Type B pancreatic cell (in vitro differentiated cells): ENCODE measurements around the gene LRRN3. TPM values are rescaled to one million over a fixed set of nuclear protein-coding genes. Genes with fewer than 3 reads are reported as not detected.

ENCODE experiments used
- DNase-seq: peaks from one replicate; pipeline ENCODE4 v3.0.0; 2021; ENCODE audit warnings: mixed read lengths; ENCODE audit not compliant: unreplicated experiment; ENCODE audit errors: extremely low spot score
- H3K27ac Mint-ChIP-seq: 2 replicates; pipeline ENCODE4 v1.8.0; 2021; ENCODE audit warnings: mild to moderate bottlenecking, mixed read lengths
- H3K27me3 Mint-ChIP-seq: 2 replicates; pipeline ENCODE4 v1.8.0; 2021; ENCODE audit warnings: mixed read lengths
- H3K36me3 Mint-ChIP-seq: 2 replicates; pipeline ENCODE4 v1.8.0; 2021; ENCODE audit warnings: mixed read lengths
- H3K4me1 Mint-ChIP-seq: one replicate; pipeline ENCODE4 v1.8.0; 2021; ENCODE audit warnings: mixed read lengths; ENCODE audit not compliant: unreplicated experiment
- H3K4me3 Mint-ChIP-seq: 2 replicates; pipeline ENCODE4 v1.8.0; 2021; ENCODE audit warnings: mild to moderate bottlenecking, mixed read lengths
- H3K9me3 Mint-ChIP-seq: 2 replicates; pipeline ENCODE4 v1.8.0; 2021; ENCODE audit warnings: mixed read lengths
- CTCF ChIP-seq: fragments of 200-600 bp; sonication (generic); conservative IDR thresholded peaks from 2 replicates; pipeline ENCODE4 v1.5.0; 2021; ENCODE audit warnings: antibody characterized with exemption, mild to moderate bottlenecking
- total RNA-seq: library from RNA; stranded (reverse); gene quantifications from 2 replicates; pipeline ENCODE4 v1.2.1, GENCODE V29; 2021; ENCODE audit warnings: low replicate concordance

Gene LRRN3
- total RNA-seq, 1 donor from 2014 or later: 12.9 TPM

GRCh38 chr7:111083413-111083812 is 7.5 kb upstream of the LRRN3 start:
- DNase-seq: no peak

GRCh38 chr7:111085356-111085755 is 5.6 kb upstream of the LRRN3 start:
- Mint-ChIP-seq H3K27me3 (no peaks in the 10 kb centered on the region), H3K4me3 (no peak overlapping the region), H3K4me1 (peaks cover 5% of the 10 kb centered on the region), H3K9me3 (no peaks in the 10 kb centered on the region), H3K36me3 (no peaks in the 10 kb centered on the region), H3K27ac (no peak overlapping the region)
- DNase-seq: no peak
- TF ChIP-seq CTCF: no peak

More at GRCh38 chr7:111083413-111083812, 7.5 kb upstream of the LRRN3 start:
- Mint-ChIP-seq H3K9me3 (no peaks in the 10 kb centered on the region), H3K36me3 (no peaks in the 10 kb centered on the region), H3K27ac (no peak overlapping the region), H3K4me1 (peaks cover 5% of the 10 kb centered on the region), H3K27me3 (no peaks in the 10 kb centered on the region), H3K4me3 (no peak overlapping the region)
- TF ChIP-seq CTCF: no peak

GRCh38 chr7:111086532-111086931 is 4.4 kb upstream of the LRRN3 start:
- no peak overlapping the region for H3K4me3 Mint-ChIP-seq
- H3K36me3 Mint-ChIP-seq: no peaks in the 10 kb centered on the region
- no peak for DNase-seq
- peaks cover 16% of the 10 kb centered on the region for H3K4me1 Mint-ChIP-seq
- no peak for TF ChIP-seq CTCF
- no peaks in the 10 kb centered on the region for H3K27me3 Mint-ChIP-seq
- no peaks in the 10 kb centered on the region for H3K9me3 Mint-ChIP-seq
- no peak overlapping the region for H3K27ac Mint-ChIP-seq

DNA sequence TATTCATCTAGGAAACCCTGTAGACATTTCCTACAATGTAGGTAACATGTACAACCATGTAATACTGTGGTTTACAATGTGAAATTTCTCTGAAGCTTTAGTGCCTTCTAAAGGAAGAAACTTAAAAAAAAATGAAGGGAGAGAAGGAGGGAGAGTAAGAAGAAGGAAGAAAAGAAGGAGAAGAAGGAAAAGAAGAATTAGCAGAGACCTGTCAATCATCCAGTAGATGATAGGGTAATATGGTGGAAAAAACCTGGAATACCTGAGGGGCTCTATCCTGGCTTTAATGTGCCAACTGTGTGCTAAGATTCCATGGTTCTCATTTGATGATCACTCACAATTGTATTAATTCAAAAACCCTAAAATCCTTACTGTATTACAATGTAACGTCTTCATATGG is 2.6 kb upstream of the LRRN3 start:
- no peaks in the 10 kb centered on the region for H3K9me3 Mint-ChIP-seq
- H3K27ac Mint-ChIP-seq: no peak overlapping the region
- H3K4me3 Mint-ChIP-seq: no peak overlapping the region
- DNase-seq: no peak
- no peaks in the 10 kb centered on the region for H3K27me3 Mint-ChIP-seq
- H3K4me1 Mint-ChIP-seq: peaks cover 21% of the 10 kb centered on the region
- H3K36me3 Mint-ChIP-seq: no peaks in the 10 kb centered on the region
- TF ChIP-seq CTCF: no peak

- DNase-seq: no peak
- no peaks in the 10 kb centered on the region for H3K27me3 Mint-ChIP-seq
- TF ChIP-seq CTCF: peak; percentile 89
- no peaks in the 10 kb centered on the region for H3K36me3 Mint-ChIP-seq
- H3K4me1 Mint-ChIP-seq: peaks cover 29% of the 10 kb centered on the region
- H3K4me3 Mint-ChIP-seq: no peak overlapping the region
- no peak overlapping the region for H3K27ac Mint-ChIP-seq
- H3K9me3 Mint-ChIP-seq: no peaks in the 10 kb centered on the region
Measured at GRCh38 chr7:111089822-111090426, 1.0 kb upstream of the LRRN3 start.
